Gastroesophageal sphincter (tissue), 3 donors: ENCODE results near the gene MARCHF6.

Experiments
- CTCF ChIP-seq, 4 experiments: fragments of 200-600 bp in 2 of 4; fragments of 450-650 bp in 2 of 4; sonication (generic) in 1 of 4; IDR thresholded peaks; one replicate each; pipeline ENCODE4 v1.5.1; 2017 to 2019; ENCODE audit warnings: antibody characterized with exemption in 4 of 4, mild to moderate bottlenecking in 2 of 4, moderate library complexity in 2 of 4
- POLR2AphosphoS5 ChIP-seq: sonication (generic); formaldehyde crosslinking; IDR thresholded peaks from one replicate; pipeline ENCODE4 v1.6.1; 2017; ENCODE audit warnings: antibody characterized with exemption

DNA sequence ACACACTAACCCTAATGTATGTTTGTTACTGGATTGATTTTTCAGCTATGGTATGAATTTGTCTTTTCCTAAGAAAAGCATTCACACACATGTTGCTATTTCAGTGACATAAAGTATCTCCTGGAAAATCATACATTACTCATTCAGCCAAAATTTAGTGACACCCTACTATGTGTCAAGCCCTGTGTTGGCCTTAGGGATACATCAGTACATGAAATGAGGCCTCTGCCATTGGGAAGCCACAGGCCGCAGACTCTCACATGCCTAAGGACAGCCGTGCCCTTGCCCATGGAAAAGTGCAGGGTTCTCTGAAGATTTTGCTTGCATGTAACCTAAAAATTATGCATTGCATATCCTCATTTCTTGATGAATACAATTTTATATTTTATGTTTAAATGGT lies 5.2 kb upstream of the MARCHF6 start:
- TF ChIP-seq CTCF (IDR thresholded peaks at IDR 0.05) (no peak), POLR2AphosphoS5 (no peak)
